ENCODE results near the gene BTLA. TPM values are rescaled to one million over a fixed set of nuclear protein-coding genes. Genes with fewer than 3 reads are reported as not detected.

BTLA gene, protein sequence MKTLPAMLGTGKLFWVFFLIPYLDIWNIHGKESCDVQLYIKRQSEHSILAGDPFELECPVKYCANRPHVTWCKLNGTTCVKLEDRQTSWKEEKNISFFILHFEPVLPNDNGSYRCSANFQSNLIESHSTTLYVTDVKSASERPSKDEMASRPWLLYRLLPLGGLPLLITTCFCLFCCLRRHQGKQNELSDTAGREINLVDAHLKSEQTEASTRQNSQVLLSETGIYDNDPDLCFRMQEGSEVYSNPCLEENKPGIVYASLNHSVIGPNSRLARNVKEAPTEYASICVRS
- total RNA-seq = 0.31 TPM

DNA sequence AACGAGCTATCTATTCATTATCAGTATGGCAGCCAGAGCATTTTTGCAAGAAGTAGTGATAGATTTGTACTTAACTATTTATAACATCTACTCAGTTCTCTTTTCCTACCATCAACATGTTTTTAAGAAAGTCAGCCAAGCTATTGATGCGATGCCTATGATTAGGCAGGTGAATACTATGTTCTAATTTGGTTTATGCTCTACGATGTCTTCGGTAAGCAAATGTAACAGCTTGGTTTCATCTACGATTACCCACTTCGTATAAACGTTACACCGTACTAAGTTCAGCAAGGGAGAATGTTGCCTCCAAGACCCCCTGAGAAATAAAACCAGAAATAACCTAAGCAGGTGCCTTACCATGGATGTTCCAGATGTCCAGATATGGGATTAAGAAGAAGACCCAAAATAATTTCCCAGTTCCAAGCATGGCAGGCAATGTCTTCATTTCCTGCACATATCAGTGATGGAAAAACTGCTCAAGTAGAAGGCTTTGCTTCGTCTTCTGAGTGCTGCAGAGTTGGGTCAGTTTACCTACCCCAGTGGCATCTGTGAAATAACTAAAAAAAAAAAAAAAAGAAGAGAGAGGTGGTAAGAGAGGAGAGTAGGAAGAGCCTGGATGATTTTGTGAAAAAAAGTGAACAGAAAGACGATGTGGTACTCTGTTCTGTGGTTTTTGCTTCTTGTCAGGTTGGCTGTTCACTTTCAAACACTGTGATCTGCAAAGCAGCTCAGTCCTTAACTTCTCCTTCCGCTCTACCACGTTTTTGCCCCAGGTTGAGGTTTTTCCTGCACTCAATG, at the start of gene BTLA:
TSS of gene BTLA (minus strand) at position 559 of the 798 bp plus-strand sequence. CDS start at position 445, 114 bp downstream.

Other genes starting within 250 kb of the BTLA start
- not detected for gene SLC9C1, start 205.3 kb downstream of the BTLA start, total RNA-seq
- gene CD200, start 166.3 kb downstream of the BTLA start, total RNA-seq = 57.6 TPM
- 45.4 TPM for gene ATG3, start 62.5 kb upstream of the BTLA start, total RNA-seq
- 56.0 TPM for gene SLC35A5, start 62.6 kb upstream of the BTLA start, total RNA-seq
- gene CCDC80, start 141.7 kb upstream of the BTLA start, total RNA-seq = 4.4 TPM

Measured in parietal lobe (tissue), 1 donor.